Measurements from ENCODE around the gene TMTC3.
"Not testable (repeated sequence)": the region's sequence is repeated elsewhere in the genome, so short reads cannot be mapped to it uniquely, and the experiment has no call there.

The TMTC3 gene

GRCh38 chr12:88141774-88142609 is at the start of gene TMTC3, which contains the start of gene CEP290:
TMTC3 (plus strand) TSS chr12:88142307; CDS start chr12:88148316, 6,009 bp downstream.
CEP290 (minus strand) TSS chr12:88142088; CDS start chr12:88141307, 781 bp downstream.
- peak; percentile 95 for DNase-seq

- no peak for DNase-seq
Observed at GRCh38 chr12:88092771-88093170, 49.3 kb upstream of the TMTC3 start.

GRCh38 chr12:88093573-88093972 is 48.5 kb upstream of the TMTC3 start:
- no peak for DNase-seq

GRCh38 chr12:88108021-88108420 is 34.1 kb upstream of the TMTC3 start:
- DNase-seq, result no peak

- no peak for DNase-seq
Observed at GRCh38 chr12:88111074-88111652, 30.9 kb upstream of the TMTC3 start.

- no peak for DNase-seq
Observed at GRCh38 chr12:88113871-88114270, 28.2 kb upstream of the TMTC3 start.

GRCh38 chr12:88122666-88123065 is 19.4 kb upstream of the TMTC3 start:
- no peak for DNase-seq

- DNase-seq, result no peak
Observed at GRCh38 chr12:88127099-88127498, 15.0 kb upstream of the TMTC3 start.

GRCh38 chr12:88127855-88128254 is 14.3 kb upstream of the TMTC3 start:
- DNase-seq, result no peak

GRCh38 chr12:88132392-88132791 is 9.7 kb upstream of the TMTC3 start:
- no peak for DNase-seq

GRCh38 chr12:88133181-88133580 is 8.9 kb upstream of the TMTC3 start:
- DNase-seq, result not testable (repeated sequence)

GRCh38 chr12:88139711-88140110 is 2.4 kb upstream of the TMTC3 start:
- not testable (repeated sequence) for DNase-seq

GRCh38 chr12:88141425-88141773 is 708 bp upstream of the TMTC3 start:
- DNase-seq, result no peak

GRCh38 chr12:88142610-88142991 is 494 bp downstream of the TMTC3 start:
- peak; percentile 6 for DNase-seq

- DNase-seq, result no peak
Observed at GRCh38 chr12:88144037-88144436, 1.9 kb downstream of the TMTC3 start.

GRCh38 chr12:88144546-88145468 is 2.7 kb downstream of the TMTC3 start:
- no peak for DNase-seq

- DNase-seq, result no peak
Observed at GRCh38 chr12:88145567-88146505, 3.7 kb downstream of the TMTC3 start.

GRCh38 chr12:88150063-88150462 is 8.0 kb downstream of the TMTC3 start:
- DNase-seq, result no peak

GRCh38 chr12:88153959-88154358 is 11.9 kb downstream of the TMTC3 start:
- DNase-seq, result no peak

- DNase-seq, result no peak
Observed at GRCh38 chr12:88156075-88156654, 14.1 kb downstream of the TMTC3 start.

- DNase-seq, result no peak
Observed at GRCh38 chr12:88163371-88163770, 21.3 kb downstream of the TMTC3 start.

GRCh38 chr12:88166179-88166578 is 24.1 kb downstream of the TMTC3 start:
- no peak for DNase-seq
